GM10266 (cell line): ENCODE results near the gene PIGL.

ENCODE experiments used
- DNase-seq: peaks from one replicate; pipeline ENCODE4 v3.0.0; 2012; ENCODE audit errors: extremely low spot score
- CTCF ChIP-seq: IDR thresholded peaks from 2 replicates; pipeline ENCODE4 v1.5.1; 2012; ENCODE audit warnings: mild to moderate bottlenecking, low read depth; ENCODE audit not compliant: control insufficient read depth, insufficient read depth; ENCODE audit errors: missing control alignments

Gene PIGL

GRCh38 chr17:16314189-16314588 is 97.2 kb downstream of the PIGL start:
- no peak for TF ChIP-seq CTCF
- no peak for DNase-seq

- no peak for TF ChIP-seq CTCF
- DNase-seq, result no peak
Measured at GRCh38 chr17:16314859-16315258, 97.8 kb downstream of the PIGL start.

DNA sequence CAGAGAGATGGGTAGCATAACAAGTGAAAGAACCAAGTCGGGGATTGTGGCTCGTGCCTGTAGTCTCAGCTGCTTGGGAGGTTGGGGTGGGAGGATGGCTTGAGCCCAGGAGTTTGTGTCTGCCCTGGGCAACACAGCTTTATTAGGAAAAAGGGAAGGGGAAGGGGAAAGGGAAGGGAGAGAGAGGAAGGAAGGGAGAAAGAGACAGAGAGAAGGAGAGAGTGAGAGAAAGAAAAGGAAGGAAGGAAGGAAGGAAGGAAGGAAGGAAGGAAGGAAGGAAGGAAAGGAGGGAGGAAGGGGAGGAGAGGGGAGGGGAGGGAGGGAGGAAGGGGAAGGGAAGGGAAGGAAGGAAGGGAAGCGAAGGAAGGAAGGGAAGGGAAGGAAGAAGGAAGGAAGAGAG is 103.0 kb downstream of the PIGL start:
- DNase-seq, result no peak
- TF ChIP-seq CTCF, result no peak

DNA sequence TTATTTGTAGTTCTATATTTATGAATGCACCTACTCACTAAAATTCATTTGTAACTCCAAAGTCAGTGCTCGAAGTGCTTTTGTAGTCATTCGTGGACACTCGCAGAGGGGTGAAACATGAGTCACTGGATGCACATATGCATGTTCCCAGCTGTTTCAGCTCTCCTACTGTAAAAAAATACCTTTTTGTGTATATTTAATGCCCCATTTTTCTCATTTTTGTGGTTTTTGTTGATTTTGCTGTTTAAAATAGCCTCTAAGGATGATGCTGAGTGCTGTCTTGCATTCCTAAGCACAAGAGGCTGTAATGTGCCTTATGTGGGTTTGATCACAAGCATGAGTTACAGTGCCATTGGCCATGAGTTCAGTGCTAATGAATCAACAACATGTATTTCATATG is 105.6 kb downstream of the PIGL start:
- DNase-seq, result no peak
- no peak for TF ChIP-seq CTCF

- TF ChIP-seq CTCF, result no peak
- DNase-seq, result no peak
Measured at GRCh38 chr17:16325964-16326363, 109.0 kb downstream of the PIGL start.

- no peak for TF ChIP-seq CTCF
- no peak for DNase-seq
Measured at GRCh38 chr17:16327018-16327417, 110.0 kb downstream of the PIGL start.

GRCh38 chr17:16328997-16329396 is 112.0 kb downstream of the PIGL start:
- no peak for DNase-seq
- TF ChIP-seq CTCF, result no peak
